RWPE1 (cell line): Measurements from ENCODE around the gene KCNC3.
A peak's percentile ranks its signal among the peaks of the same experiment; 100 is the strongest.
"Not testable (repeated sequence)": the region's sequence is repeated elsewhere in the genome, so short reads cannot be mapped to it uniquely, and the experiment has no call there.

Source experiments
- CTCF ChIA-PET: fragments of 350-600 bp; sonication (Branson Sonifier 250); formaldehyde crosslinking; extraction: SDS; loops from one replicate; lab custom pipeline; 2021; lab: Yijun Ruan, JAX
- POLR2A ChIA-PET: fragments of 400-600 bp; formaldehyde crosslinking; extraction: SDS; loops from one replicate; lab custom pipeline; 2020; ENCODE audit warnings: antibody characterized with exemption; ENCODE audit not compliant: low non-redundant PET; lab: Yijun Ruan, JAX
- DNase-seq: peaks from one replicate; pipeline ENCODE4 v3.0.0; 2012; ENCODE audit warnings: low spot score
- H3K27ac ChIP-seq: fragments of 450-650 bp; 2 replicates; pipeline ENCODE4 v1.5.1; 2017
- TF ChIP-seq, protein P1 (sequence below): fragments of 450-650 bp; conservative IDR thresholded peaks from 2 replicates; pipeline ENCODE4 v1.5.1; 2017; ENCODE audit warnings: low read depth, mild to moderate bottlenecking

Gene KCNC3

GRCh38 chr19:50361290-50362029 lies 32.3 kb upstream of the KCNC3 start:
- POLR2A ChIA-PET, result no interaction called here
- CTCF ChIA-PET, result no interaction called here
- TF ChIP-seq, protein P1, sequence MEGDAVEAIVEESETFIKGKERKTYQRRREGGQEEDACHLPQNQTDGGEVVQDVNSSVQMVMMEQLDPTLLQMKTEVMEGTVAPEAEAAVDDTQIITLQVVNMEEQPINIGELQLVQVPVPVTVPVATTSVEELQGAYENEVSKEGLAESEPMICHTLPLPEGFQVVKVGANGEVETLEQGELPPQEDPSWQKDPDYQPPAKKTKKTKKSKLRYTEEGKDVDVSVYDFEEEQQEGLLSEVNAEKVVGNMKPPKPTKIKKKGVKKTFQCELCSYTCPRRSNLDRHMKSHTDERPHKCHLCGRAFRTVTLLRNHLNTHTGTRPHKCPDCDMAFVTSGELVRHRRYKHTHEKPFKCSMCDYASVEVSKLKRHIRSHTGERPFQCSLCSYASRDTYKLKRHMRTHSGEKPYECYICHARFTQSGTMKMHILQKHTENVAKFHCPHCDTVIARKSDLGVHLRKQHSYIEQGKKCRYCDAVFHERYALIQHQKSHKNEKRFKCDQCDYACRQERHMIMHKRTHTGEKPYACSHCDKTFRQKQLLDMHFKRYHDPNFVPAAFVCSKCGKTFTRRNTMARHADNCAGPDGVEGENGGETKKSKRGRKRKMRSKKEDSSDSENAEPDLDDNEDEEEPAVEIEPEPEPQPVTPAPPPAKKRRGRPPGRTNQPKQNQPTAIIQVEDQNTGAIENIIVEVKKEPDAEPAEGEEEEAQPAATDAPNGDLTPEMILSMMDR, result no peak
- H3K27ac ChIP-seq, result no peak overlapping the region
- no peak for DNase-seq

DNA sequence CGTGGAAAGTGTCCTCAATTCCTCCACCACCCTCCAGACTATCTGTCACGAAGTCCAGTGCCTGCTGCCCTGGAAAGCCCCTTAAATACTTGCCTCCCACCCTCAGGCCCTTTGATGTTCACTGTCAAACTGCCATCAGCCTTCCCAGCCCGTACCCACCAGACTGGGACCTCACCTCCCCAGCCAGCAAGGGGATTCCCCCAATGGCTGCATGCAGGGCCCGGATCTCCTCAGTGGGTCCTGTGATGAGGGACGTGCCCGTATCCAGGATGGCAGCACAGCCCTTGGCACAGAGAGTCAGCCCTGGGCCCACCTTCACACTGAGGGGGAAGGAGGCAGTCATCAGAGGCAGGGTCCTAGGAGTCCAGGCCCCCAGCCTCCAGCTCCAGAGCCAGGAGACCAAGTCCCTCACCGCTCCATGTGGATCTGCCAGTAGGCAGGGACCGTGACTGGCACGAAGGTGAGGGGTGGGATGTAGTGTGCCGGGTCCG lies 30.2 kb upstream of the KCNC3 start:
- TF ChIP-seq, protein P1, result no peak
- CTCF ChIA-PET, result interaction anchor here (1.3 kb wide), 1 partner anchor 10 kb away, joined by 5 read pairs; no protein-coding TSS in a partner anchor
- no peak overlapping the region for H3K27ac ChIP-seq
- POLR2A ChIA-PET, result no interaction called here
- DNase-seq, result no peak

DNA sequence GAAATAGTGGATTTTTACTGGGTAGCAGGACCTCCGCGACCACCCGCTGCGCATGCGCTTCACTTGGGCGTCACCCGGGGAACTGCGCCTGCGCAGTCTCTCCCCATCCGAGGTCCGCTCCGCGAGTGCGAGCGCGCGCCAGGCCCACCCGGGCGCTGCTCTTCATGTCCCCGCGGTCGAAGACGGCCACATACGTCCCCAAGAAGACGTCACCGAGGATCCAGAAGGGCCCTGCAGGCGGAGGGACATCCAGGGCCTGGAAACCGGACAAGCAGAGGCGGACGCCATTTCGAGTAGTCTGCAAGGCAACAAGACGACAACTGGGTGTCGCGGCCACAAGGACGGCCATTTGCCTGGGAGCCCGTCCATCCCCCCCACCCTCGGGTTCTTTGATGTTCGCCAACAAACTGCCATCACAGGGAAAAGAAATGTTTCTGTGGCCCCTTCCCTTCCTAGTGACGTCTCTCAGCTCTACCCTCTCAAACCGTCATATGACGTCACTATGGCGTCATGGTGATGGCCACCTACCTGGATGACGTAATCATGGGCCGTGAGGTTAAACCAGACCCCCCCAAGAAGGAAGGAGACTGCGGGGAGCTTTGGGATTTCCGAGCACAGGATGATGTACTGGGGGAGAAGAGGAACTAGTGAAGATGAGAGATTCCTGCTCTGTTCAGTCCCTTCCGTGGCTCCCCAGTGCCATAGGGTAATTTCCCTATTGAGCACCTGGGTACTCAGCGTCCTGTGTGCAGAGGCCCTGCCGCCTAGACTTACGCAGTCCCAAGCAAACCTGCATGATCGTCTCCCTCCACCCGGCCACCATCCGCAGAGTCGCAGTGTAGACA lies 29.5 kb upstream of the KCNC3 start:
- TF ChIP-seq, protein P1, result no peak
- ChIA-PET CTCF (interaction anchor here (0.6 kb wide), 1 partner anchor 198 kb away, joined by 3 read pairs; no protein-coding TSS in a partner anchor), POLR2A (no interaction called here)
- H3K27ac ChIP-seq, result no peak overlapping the region
- DNase-seq, result peak; percentile 79

DNA sequence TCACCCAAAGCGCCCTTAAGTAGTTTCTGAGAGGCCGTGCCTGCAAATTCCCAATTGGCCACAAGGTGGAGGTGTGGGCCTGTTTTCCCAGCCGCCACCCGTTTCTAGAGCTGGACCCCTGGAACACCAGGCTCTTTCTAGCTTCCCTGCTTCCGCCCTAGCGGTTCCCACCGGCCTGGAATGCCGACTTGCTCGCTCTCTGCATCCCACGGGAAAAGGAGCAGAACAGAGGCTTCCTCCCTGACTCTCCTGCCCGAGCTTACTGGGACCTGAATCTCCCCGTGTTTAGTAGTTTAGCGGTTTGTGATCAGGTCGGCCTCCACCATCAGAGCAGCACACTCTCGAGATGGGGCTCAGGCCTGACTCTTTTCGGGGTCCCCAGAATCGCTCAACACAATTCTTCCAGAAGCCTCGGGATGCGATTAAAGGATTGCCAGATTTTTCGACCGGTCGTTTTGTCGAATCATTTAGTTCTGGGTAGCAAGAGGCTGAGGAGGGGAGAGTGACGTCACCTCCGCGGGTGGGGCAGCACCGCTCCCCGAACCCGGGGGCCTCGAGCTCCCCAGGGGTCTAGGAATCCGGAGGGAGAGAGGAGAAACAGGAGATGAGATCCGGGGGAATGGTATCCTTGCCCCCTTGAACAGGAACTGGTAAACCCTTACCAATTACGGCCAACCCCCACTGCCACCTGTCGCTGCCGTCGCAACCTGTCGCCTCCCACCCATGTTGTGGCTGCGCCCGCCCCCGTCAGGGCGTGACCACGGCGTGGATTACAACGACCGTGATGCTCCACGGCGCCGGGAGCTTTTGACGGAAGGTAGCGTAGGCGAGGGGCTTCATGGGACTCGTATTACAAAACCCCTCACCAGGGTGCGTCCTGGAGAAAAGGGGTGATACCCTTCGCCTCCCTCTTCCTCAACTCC lies 28.3 kb upstream of the KCNC3 start:
- POLR2A ChIA-PET, result no interaction called here

DNA sequence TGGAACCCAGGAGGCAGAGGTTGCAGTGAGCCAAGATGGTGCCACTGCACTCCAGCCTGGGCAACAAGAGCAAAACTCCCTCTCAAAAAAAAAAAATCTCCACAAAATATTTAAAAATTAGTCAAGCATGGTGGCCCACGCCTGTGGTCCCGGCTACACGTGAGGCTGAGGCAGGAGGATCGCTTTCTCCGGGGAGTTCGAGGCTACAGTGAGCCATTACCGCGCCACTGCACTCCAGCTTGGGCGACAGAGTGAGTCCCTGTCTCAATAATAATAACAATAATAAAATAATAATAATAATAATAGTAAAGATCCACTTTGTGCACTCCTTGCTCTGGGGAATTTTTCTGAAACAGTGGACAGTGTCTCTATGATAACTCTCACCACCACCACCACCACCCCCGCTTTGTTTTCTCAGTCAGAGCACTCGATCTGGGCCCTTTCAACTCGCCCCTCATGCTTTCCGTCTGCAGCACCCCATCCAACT lies 27.6 kb upstream of the KCNC3 start:
- TF ChIP-seq, protein P1, result no peak
- ChIA-PET CTCF (interaction anchor here (0.6 to 1.5 kb wide), 8 partner anchors 11 to 799 kb away, joined by 3 to 10 read pairs (median 4); partner anchors contain the start of gene NR1H2), POLR2A (no interaction called here)
- DNase-seq, result no peak
- H3K27ac ChIP-seq, result 0 out of 2 replicates have a peak overlapping the region, but pooled peaks have one; percentile 40

More for the DNA sequence above, 28.3 kb upstream of the KCNC3 start:
- TF ChIP-seq, protein P1, result peak; percentile 87
- H3K27ac ChIP-seq, result peak overlapping the region; percentile 40
- DNase-seq, result no peak
- CTCF ChIA-PET, result interaction anchor here (0.5 to 1.5 kb wide), 15 partner anchors 11 to 1062 kb away, joined by 3 to 10 read pairs (median 3); partner anchors contain the start of gene NR1H2

DNA sequence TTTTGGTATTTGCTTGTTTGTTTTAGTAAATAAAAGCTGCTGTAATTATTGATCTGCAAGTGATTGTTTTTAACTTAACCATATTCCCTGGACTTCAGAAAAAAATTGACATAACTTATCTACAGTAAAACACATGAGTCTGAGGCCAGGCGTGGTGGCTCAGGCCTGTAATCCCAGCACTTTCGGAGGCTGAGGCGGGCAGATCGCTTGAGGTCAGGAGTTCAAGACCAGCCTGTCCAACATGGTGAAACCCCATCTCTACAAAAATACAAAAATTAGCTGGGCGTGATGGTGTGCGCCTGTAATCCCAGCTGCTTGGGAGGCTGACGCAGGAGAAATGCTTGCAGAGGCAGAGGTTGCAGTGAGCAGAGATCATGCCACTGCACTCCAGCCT lies 24.3 kb upstream of the KCNC3 start:
- POLR2A ChIA-PET, H3K27ac ChIP-seq, DNase-seq: not testable (repeated sequence)
- CTCF ChIA-PET, result interaction anchor here (0.5 to 1.1 kb wide), 3 partner anchors 14 to 189 kb away, joined by 3 to 6 read pairs (median 4); no protein-coding TSS in a partner anchor
